Right lung (tissue), 5 donors: Measurements from ENCODE around the gene COMMD4. TPM values are rescaled to one million over a fixed set of nuclear protein-coding genes. Genes with fewer than 3 reads are reported as not detected.
"Not testable (repeated sequence)": the region's sequence is repeated elsewhere in the genome, so short reads cannot be mapped to it uniquely, and the experiment has no call there.

Experiments used
- DNase-seq, 2 donors: peaks; one replicate each; pipeline ENCODE4 v3.0.0-alpha.2; 2013
- polyA plus RNA-seq, 5 donors: library from polyadenylated mRNA; unstranded; fragments of 120-200 nt; gene quantifications; one replicate each; pipeline versions ENCODE4 v1.2.1 to v1.2.3, GENCODE V29; 2013; ENCODE audit warnings: inconsistent platforms in 1 of 5, low replicate concordance in 1 of 5; ENCODE audit not compliant: insufficient read length in 5 of 5, insufficient read depth in 1 of 5

COMMD4 gene
- polyA plus RNA-seq, 5 donors: 69.6 to 88.0 (median 73.7) TPM

DNA sequence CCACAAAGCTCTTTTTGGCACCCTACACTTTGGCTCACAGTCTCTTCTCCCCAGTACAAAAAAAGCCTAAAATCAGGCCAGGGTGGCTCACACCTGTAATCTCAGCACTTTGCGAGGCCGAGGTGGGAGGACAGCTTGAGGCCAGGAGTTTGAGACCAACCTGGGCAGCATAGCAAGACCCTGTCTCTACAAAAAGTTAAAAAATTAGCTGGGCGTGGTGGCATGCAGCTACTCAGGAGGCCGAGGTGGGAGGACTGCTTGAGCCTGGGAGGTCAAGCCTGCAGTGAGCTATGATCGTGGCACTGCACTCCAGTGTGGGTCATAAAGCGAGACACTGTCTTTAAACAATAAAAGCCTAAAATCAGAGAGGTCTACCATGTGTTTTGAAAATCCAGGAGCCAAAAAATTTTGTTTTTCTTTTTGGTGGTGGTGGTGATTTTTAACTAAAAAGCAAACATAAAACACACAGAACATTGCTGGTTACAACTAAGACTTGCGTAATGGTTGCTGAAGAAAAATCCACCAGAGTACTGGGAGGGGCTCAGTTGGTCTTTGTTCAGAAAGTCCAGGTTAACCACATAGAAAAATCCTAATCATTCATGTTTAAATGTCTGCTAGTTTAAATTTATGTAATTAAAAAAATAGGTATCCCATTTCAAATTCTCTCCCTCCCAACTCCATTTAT lies 34.2 kb downstream of the COMMD4 start:
- no peak for DNase-seq

- no peak for DNase-seq
Observed at GRCh38 chr15:75371486-75371885, 35.6 kb downstream of the COMMD4 start.

DNA sequence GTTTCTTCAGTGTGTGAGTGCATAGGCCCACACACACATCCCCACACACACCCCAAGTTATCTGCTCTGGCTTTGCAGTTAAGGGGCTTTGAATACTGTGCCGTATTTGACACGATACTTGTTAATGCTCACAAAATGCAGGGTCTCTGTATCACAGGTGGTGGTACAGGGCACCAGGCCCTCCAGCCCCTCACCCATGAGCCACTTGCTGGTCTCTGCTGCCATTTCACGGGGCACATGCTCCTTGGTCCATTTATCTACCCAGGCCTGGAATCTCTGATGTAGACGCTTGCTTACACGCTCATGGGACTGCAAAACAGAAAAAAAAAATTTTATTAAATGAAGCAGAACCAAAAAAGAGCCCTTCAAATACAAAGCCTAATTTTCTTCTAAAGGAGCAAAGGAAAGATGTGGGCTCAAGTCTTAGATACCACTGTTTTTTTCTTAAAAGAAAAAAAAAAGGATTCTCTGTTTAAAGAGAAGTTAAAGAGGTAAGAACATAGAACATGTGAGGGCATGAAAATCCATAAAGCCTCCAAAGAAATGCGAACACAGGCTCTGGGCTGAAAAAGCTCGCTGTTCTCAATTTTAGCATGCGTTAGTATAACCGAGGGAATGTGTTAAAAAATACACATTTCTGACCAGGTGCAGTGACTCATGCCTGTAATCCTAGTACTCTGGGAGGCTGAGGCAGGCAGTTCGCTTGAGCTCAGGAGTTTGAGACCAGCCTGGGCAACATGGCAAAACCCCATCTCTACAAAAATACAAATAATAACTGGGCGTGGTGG lies 36.2 kb downstream of the COMMD4 start:
- no peak for DNase-seq

- DNase-seq: no peak
Observed at GRCh38 chr15:75380773-75381172, 44.9 kb downstream of the COMMD4 start.

GRCh38 chr15:75383986-75384385 lies 48.1 kb downstream of the COMMD4 start:
- not testable (repeated sequence) for DNase-seq

Other genes with a start within 250 kb of the COMMD4 start
- 10 to 100 TPM in 4 of 5 donors, 1 to 10 TPM in 1; 7.2 to 17.3 (median 10.7) TPM for gene C15orf39, start 134.2 kb upstream of the COMMD4 start, polyA plus RNA-seq
- not detected for gene GOLGA6C, start 77.7 kb upstream of the COMMD4 start, polyA plus RNA-seq
- under 1 TPM; 0.14 to 0.33 (median 0.23) TPM for gene GOLGA6D, start 53.2 kb upstream of the COMMD4 start, polyA plus RNA-seq
- gene NEIL1, start 11.0 kb downstream of the COMMD4 start, polyA plus RNA-seq: 10 to 100 TPM; 24.0 to 35.1 (median 31.7) TPM
- 100 to 1,000 TPM; 118 to 221 (median 170) TPM for gene MAN2C1, start 32.5 kb downstream of the COMMD4 start, polyA plus RNA-seq
- gene SIN3A, start 115.6 kb downstream of the COMMD4 start, polyA plus RNA-seq: 10 to 100 TPM; 50.0 to 63.7 (median 60.6) TPM
- gene PTPN9, start 243.3 kb downstream of the COMMD4 start, polyA plus RNA-seq: 10 to 100 TPM; 42.9 to 46.4 (median 46.1) TPM